ENCODE data around the gene RNASE8. TPM values are rescaled to one million over a fixed set of nuclear protein-coding genes. Genes with fewer than 3 reads are reported as not detected.

The RNASE8 gene
- total RNA-seq, 1 experiment from 2014 or later = not detected

DNA sequence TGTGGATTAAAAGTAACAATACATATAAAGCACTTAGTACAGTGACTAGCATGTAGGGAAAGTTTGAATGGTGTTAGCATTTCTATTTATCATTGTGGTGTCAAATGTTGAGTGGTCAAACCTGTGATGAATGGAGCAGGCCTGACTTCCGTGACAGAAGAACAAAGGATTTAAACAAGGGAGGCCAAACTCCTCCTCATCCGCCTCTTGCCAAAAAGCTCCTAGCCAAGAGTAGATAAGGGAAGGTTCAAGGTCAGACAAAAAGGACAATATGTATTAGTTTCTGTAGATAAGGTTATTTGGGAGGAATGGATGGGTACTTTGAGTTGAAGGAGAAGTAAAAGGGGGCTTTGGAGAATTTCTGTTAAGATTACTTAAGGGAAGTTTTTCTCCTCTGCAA lies 9.0 kb upstream of the RNASE8 start:
- no peak overlapping the region for H3K27ac Mint-ChIP-seq
- POLR2A ChIA-PET = no interaction called here
- no peak overlapping the region for H3K4me3 Mint-ChIP-seq
- CTCF ChIA-PET = interaction anchor here (1.5 to 2.2 kb wide), 4 partner anchors 34 to 78 kb away, joined by 4 to 19 read pairs (median 8); no protein-coding TSS in a partner anchor
- H3K36me3 Mint-ChIP-seq = no peaks in the 10 kb centered on the region
- peaks cover 3% of the 10 kb centered on the region for H3K27me3 Mint-ChIP-seq (ENCODE audit: low read depth)
- no peak for TF ChIP-seq NFE2L1 (CRISPR knock-in tag; IDR thresholded peaks at IDR 0.05)
- no peak for TF ChIP-seq ZNF232 (CRISPR knock-in tag; IDR thresholded peaks at IDR 0.05)
- no peak for TF ChIP-seq CBFB (CRISPR knock-in tag; IDR thresholded peaks at IDR 0.05; ENCODE audit: low read depth)
- TF ChIP-seq, protein P1, sequence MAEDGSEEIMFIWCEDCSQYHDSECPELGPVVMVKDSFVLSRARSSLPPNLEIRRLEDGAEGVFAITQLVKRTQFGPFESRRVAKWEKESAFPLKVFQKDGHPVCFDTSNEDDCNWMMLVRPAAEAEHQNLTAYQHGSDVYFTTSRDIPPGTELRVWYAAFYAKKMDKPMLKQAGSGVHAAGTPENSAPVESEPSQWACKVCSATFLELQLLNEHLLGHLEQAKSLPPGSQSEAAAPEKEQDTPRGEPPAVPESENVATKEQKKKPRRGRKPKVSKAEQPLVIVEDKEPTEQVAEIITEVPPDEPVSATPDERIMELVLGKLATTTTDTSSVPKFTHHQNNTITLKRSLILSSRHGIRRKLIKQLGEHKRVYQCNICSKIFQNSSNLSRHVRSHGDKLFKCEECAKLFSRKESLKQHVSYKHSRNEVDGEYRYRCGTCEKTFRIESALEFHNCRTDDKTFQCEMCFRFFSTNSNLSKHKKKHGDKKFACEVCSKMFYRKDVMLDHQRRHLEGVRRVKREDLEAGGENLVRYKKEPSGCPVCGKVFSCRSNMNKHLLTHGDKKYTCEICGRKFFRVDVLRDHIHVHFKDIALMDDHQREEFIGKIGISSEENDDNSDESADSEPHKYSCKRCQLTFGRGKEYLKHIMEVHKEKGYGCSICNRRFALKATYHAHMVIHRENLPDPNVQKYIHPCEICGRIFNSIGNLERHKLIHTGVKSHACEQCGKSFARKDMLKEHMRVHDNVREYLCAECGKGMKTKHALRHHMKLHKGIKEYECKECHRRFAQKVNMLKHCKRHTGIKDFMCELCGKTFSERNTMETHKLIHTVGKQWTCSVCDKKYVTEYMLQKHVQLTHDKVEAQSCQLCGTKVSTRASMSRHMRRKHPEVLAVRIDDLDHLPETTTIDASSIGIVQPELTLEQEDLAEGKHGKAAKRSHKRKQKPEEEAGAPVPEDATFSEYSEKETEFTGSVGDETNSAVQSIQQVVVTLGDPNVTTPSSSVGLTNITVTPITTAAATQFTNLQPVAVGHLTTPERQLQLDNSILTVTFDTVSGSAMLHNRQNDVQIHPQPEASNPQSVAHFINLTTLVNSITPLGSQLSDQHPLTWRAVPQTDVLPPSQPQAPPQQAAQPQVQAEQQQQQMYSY (CRISPR knock-in tag; IDR thresholded peaks at IDR 0.05) = no peak
- no peak for TF ChIP-seq SMAD4 (CRISPR knock-in tag; IDR thresholded peaks at IDR 0.05)
- TF ChIP-seq NFATC4 (CRISPR knock-in tag; IDR thresholded peaks at IDR 0.05) = no peak
- TF ChIP-seq, protein P2, sequence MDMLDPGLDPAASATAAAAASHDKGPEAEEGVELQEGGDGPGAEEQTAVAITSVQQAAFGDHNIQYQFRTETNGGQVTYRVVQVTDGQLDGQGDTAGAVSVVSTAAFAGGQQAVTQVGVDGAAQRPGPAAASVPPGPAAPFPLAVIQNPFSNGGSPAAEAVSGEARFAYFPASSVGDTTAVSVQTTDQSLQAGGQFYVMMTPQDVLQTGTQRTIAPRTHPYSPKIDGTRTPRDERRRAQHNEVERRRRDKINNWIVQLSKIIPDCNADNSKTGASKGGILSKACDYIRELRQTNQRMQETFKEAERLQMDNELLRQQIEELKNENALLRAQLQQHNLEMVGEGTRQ (CRISPR knock-in tag; IDR thresholded peaks at IDR 0.05) = no peak
- no peak for TF ChIP-seq TEAD4 (CRISPR knock-in tag; IDR thresholded peaks at IDR 0.05)
- TF ChIP-seq, protein P3, sequence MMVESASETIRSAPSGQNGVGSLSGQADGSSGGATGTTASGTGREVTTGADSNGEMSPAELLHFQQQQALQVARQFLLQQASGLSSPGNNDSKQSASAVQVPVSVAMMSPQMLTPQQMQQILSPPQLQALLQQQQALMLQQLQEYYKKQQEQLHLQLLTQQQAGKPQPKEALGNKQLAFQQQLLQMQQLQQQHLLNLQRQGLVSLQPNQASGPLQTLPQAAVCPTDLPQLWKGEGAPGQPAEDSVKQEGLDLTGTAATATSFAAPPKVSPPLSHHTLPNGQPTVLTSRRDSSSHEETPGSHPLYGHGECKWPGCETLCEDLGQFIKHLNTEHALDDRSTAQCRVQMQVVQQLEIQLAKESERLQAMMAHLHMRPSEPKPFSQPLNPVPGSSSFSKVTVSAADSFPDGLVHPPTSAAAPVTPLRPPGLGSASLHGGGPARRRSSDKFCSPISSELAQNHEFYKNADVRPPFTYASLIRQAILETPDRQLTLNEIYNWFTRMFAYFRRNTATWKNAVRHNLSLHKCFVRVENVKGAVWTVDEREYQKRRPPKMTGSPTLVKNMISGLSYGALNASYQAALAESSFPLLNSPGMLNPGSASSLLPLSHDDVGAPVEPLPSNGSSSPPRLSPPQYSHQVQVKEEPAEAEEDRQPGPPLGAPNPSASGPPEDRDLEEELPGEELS (CRISPR knock-in tag; IDR thresholded peaks at IDR 0.05) = no peak
- TF ChIP-seq, protein P4, sequence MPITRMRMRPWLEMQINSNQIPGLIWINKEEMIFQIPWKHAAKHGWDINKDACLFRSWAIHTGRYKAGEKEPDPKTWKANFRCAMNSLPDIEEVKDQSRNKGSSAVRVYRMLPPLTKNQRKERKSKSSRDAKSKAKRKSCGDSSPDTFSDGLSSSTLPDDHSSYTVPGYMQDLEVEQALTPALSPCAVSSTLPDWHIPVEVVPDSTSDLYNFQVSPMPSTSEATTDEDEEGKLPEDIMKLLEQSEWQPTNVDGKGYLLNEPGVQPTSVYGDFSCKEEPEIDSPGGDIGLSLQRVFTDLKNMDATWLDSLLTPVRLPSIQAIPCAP (CRISPR knock-in tag; IDR thresholded peaks at IDR 0.05) = no peak
- no peak for TF ChIP-seq EMX1 (CRISPR knock-in tag; IDR thresholded peaks at IDR 0.05)
- TF ChIP-seq, protein P5, sequence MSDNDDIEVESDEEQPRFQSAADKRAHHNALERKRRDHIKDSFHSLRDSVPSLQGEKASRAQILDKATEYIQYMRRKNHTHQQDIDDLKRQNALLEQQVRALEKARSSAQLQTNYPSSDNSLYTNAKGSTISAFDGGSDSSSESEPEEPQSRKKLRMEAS (CRISPR knock-in tag; IDR thresholded peaks at IDR 0.05) = no peak
- H3K4me1 Mint-ChIP-seq = no peaks in the 10 kb centered on the region
- ATAC-seq (no peak), DNase-seq (ENCODE audit: low spot score) (no peak)
- H3K9me3 Mint-ChIP-seq = no peaks in the 10 kb centered on the region

DNA sequence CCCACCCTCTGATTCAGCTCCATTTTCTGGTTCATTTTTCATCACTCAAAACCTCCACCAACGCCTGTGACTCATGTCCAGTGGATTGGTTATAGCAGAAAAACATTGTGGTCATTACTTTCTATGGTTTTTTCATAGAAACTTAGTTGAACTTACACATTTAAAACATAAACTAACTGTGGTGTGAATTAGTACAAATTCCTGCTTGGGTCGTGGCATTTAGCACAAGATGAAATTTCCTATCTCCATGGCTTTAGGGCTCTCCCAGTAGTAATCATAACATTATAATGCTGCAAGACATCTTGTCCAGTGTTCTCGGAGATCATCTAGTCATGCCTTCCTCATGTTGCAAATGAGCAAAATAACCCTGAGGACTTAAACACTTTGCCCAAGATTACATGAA lies 8.3 kb upstream of the RNASE8 start:
- DNase-seq (ENCODE audit: low spot score) (no peak), ATAC-seq (no peak)
- H3K4me3 Mint-ChIP-seq = no peak overlapping the region
- H3K36me3 Mint-ChIP-seq = no peaks in the 10 kb centered on the region
- ChIA-PET POLR2A (no interaction called here), CTCF (interaction anchor here (2.7 kb wide), 1 partner anchor 43 kb away, joined by 9 read pairs; no protein-coding TSS in a partner anchor)
- no peaks in the 10 kb centered on the region for H3K9me3 Mint-ChIP-seq
- H3K4me1 Mint-ChIP-seq = no peaks in the 10 kb centered on the region
- peaks cover 3% of the 10 kb centered on the region for H3K27me3 Mint-ChIP-seq (ENCODE audit: low read depth)
- no peak overlapping the region for H3K27ac Mint-ChIP-seq
- TF ChIP-seq, protein P6, sequence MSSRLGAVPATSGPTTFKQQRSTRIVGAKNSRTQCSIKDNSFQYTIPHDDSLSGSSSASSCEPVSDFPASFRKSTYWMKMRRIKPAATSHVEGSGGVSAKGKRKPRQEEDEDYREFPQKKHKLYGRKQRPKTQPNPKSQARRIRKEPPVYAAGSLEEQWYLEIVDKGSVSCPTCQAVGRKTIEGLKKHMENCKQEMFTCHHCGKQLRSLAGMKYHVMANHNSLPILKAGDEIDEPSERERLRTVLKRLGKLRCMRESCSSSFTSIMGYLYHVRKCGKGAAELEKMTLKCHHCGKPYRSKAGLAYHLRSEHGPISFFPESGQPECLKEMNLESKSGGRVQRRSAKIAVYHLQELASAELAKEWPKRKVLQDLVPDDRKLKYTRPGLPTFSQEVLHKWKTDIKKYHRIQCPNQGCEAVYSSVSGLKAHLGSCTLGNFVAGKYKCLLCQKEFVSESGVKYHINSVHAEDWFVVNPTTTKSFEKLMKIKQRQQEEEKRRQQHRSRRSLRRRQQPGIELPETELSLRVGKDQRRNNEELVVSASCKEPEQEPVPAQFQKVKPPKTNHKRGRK (CRISPR knock-in tag; IDR thresholded peaks at IDR 0.05; ENCODE audit: borderline replicate concordance) = no peak
- TF ChIP-seq, protein P7, sequence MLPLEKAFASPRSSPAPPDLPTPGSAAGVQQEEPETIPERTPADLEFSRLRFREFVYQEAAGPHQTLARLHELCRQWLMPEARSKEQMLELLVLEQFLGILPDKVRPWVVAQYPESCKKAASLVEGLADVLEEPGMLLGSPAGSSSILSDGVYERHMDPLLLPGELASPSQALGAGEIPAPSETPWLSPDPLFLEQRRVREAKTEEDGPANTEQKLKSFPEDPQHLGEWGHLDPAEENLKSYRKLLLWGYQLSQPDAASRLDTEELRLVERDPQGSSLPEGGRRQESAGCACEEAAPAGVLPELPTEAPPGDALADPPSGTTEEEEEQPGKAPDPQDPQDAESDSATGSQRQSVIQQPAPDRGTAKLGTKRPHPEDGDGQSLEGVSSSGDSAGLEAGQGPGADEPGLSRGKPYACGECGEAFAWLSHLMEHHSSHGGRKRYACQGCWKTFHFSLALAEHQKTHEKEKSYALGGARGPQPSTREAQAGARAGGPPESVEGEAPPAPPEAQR (CRISPR knock-in tag; IDR thresholded peaks at IDR 0.05) = no peak
- TF ChIP-seq, protein P8, sequence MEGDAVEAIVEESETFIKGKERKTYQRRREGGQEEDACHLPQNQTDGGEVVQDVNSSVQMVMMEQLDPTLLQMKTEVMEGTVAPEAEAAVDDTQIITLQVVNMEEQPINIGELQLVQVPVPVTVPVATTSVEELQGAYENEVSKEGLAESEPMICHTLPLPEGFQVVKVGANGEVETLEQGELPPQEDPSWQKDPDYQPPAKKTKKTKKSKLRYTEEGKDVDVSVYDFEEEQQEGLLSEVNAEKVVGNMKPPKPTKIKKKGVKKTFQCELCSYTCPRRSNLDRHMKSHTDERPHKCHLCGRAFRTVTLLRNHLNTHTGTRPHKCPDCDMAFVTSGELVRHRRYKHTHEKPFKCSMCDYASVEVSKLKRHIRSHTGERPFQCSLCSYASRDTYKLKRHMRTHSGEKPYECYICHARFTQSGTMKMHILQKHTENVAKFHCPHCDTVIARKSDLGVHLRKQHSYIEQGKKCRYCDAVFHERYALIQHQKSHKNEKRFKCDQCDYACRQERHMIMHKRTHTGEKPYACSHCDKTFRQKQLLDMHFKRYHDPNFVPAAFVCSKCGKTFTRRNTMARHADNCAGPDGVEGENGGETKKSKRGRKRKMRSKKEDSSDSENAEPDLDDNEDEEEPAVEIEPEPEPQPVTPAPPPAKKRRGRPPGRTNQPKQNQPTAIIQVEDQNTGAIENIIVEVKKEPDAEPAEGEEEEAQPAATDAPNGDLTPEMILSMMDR (IDR thresholded peaks at IDR 0.05) = no peak
- TF ChIP-seq SOX15 (CRISPR knock-in tag; IDR thresholded peaks at IDR 0.05) = no peak
- no peak for TF ChIP-seq ZNF232 (CRISPR knock-in tag; IDR thresholded peaks at IDR 0.05)
- TF ChIP-seq, protein P9, sequence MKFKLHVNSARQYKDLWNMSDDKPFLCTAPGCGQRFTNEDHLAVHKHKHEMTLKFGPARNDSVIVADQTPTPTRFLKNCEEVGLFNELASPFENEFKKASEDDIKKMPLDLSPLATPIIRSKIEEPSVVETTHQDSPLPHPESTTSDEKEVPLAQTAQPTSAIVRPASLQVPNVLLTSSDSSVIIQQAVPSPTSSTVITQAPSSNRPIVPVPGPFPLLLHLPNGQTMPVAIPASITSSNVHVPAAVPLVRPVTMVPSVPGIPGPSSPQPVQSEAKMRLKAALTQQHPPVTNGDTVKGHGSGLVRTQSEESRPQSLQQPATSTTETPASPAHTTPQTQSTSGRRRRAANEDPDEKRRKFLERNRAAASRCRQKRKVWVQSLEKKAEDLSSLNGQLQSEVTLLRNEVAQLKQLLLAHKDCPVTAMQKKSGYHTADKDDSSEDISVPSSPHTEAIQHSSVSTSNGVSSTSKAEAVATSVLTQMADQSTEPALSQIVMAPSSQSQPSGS (CRISPR knock-in tag; IDR thresholded peaks at IDR 0.05; ENCODE audit: borderline replicate concordance, low read depth) = no peak
- no peak for TF ChIP-seq PRRX2 (CRISPR knock-in tag; IDR thresholded peaks at IDR 0.05)
- no peak for TF ChIP-seq OVOL2 (CRISPR knock-in tag; IDR thresholded peaks at IDR 0.05; ENCODE audit: borderline replicate concordance)
- TF ChIP-seq EMX1 (CRISPR knock-in tag; IDR thresholded peaks at IDR 0.05) = no peak
- no peak for TF ChIP-seq FOXP1 (CRISPR knock-in tag; IDR thresholded peaks at IDR 0.05; ENCODE audit: borderline replicate concordance)
- no peak for TF ChIP-seq SP1 (CRISPR knock-in tag; conservative IDR thresholded peaks at IDR 0.05)
- TF ChIP-seq, protein P10, sequence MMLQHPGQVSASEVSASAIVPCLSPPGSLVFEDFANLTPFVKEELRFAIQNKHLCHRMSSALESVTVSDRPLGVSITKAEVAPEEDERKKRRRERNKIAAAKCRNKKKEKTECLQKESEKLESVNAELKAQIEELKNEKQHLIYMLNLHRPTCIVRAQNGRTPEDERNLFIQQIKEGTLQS (CRISPR knock-in tag; conservative IDR thresholded peaks at IDR 0.05) = no peak

All from WTC11 (cell line).